Measurements from ENCODE around the gene PAPSS2. TPM values are rescaled to one million over a fixed set of nuclear protein-coding genes. Genes with fewer than 3 reads are reported as not detected.

PAPSS2 gene
- total and polyA plus RNA-seq, 11 donors: 1.9 to 32.6 (median 5.8) TPM

DNA sequence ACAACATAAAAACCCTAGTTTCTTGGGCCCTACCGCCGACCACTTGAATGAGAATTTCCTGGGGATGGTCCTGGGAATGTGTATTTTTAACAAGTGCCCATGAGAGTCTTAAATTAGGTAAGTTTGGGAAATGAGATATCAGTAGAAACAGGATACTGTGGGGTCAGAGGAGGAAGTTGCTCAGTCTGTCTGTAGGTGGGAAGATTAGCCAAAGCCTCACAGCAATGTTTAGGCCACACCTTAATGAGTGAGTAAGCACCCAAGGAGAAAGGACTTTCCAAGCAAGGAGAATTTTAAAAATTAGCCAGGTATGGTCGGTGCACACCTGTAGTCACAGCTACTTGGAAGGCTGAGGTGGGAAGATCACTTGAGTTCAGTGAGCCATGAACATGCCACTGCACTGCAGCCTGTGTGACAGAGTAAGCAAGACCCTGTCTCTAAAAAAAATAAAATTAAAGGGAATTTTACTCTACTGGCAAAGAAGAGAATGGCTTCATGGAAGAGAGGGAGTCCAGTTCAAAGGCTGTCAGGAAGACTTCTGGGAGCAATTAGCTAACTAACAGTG is 31.9 kb downstream of the PAPSS2 start:
- 72 to 79% (median 74%) methylated on average over 3 of the region's 3 CpGs for WGBS, 4 donors
- H3K4me3 ChIP-seq: no peak overlapping the region
- TF ChIP-seq, protein P1, sequence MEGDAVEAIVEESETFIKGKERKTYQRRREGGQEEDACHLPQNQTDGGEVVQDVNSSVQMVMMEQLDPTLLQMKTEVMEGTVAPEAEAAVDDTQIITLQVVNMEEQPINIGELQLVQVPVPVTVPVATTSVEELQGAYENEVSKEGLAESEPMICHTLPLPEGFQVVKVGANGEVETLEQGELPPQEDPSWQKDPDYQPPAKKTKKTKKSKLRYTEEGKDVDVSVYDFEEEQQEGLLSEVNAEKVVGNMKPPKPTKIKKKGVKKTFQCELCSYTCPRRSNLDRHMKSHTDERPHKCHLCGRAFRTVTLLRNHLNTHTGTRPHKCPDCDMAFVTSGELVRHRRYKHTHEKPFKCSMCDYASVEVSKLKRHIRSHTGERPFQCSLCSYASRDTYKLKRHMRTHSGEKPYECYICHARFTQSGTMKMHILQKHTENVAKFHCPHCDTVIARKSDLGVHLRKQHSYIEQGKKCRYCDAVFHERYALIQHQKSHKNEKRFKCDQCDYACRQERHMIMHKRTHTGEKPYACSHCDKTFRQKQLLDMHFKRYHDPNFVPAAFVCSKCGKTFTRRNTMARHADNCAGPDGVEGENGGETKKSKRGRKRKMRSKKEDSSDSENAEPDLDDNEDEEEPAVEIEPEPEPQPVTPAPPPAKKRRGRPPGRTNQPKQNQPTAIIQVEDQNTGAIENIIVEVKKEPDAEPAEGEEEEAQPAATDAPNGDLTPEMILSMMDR (IDR thresholded peaks at IDR 0.05): no peak
- TF ChIP-seq POLR2A (IDR thresholded peaks at IDR 0.05): no peak
- no peak overlapping the region for H3K27ac ChIP-seq
- intact Hi-C loops (cut with DNase I): no loop called here
- no peaks in the 10 kb centered on the region for H3K36me3 ChIP-seq
- DNase-seq (no peak), ATAC-seq (peak in 1 of 4 donors; percentile 54)
- no peaks in the 10 kb centered on the region for H3K9me3 ChIP-seq
- H3K27me3 ChIP-seq: no peaks in the 10 kb centered on the region
- peaks cover 0 to 2% (median 0%) of the 10 kb centered on the region in 12 donors for H3K4me1 ChIP-seq

DNA sequence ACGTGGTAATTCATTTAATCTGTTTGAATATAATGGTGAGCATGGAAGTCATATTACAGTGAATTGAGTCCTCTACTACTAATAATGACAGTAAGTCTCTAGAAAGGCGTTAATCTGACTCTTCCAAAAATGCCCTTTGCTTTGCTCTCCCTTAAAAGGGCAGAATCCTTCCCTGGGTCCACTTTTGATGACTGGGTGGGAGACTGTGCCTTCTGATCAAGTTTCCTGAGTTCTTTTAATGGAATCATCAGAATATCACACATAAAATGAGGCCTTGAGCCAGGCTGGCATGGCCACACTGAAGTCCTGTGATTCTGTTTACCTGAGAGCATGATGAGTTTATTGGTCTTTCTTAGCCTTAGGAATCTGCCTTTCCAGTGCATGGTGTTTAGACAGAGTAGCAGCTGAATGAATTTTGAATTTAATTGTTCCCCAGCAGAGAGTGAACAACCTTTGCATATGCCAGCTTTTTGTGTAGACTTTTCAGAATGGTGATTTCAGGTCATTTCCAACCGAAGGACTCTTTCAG is 33.3 kb downstream of the PAPSS2 start:
- intact Hi-C loops (cut with DNase I): no loop called here
- WGBS, 4 donors: 74 to 94% (median 92%) methylated on average over 3 of the region's 3 CpGs
- ATAC-seq: no peak
- no peak overlapping the region for H3K27ac ChIP-seq
- no peaks in the 10 kb centered on the region for H3K36me3 ChIP-seq
- DNase-seq: no peak
- no peak overlapping the region for H3K4me3 ChIP-seq
- no peaks in the 10 kb centered on the region for H3K4me1 ChIP-seq
- no peak for TF ChIP-seq POLR2A (IDR thresholded peaks at IDR 0.05)
- TF ChIP-seq, protein P1 (IDR thresholded peaks at IDR 0.05): no peak
- no peaks in the 10 kb centered on the region for H3K9me3 ChIP-seq
- no peaks in the 10 kb centered on the region for H3K27me3 ChIP-seq

DNA sequence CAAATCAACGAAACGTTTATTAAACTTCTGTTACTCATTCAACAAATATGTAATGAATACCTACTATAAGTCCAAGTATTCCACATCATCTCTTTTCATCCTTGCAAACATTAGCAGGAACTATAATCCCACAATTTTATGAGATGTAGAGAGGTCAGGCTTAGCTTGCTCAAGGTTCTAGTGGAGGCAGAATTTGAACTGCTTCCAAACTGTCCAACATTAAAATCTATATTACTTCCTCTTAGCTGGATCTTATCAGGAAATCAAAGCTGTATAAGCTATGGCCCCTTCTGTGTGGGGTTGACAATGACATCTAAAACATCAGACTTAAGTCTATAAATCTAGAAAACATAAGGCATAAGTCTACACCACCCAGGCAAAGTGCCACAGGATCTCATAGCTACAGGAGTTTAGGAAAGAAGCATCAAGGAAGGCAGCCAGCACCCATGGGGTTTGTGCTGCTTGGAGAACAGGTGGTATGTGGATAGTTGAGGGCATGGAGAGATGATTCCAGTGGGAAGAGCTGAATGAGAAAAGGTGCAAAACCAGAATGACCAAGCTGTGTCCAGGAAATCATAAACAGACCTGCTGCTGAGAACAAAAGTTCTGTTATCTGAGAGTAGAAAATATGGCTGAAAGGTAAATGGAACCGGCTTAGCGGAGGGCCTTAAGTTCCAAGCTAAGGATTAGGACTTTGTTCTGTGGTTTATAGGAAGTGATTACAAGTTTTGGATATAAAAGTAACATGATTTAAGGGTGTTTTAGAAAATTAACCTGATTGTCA is 34.5 kb downstream of the PAPSS2 start:
- Histone ChIP-seq H3K27me3 (no peaks in the 10 kb centered on the region), H3K4me3 (no peak overlapping the region), H3K36me3 (no peaks in the 10 kb centered on the region), H3K4me1 (no peaks in the 10 kb centered on the region), H3K27ac (no peak overlapping the region), H3K9me3 (no peaks in the 10 kb centered on the region)
- DNase-seq (no peak), ATAC-seq (no peak)
- 92 to 94% (median 94%) methylated on average over 4 of the region's 4 CpGs for WGBS, 4 donors
- intact Hi-C loops (cut with DNase I): no loop called here
- no peak for TF ChIP-seq POLR2A (IDR thresholded peaks at IDR 0.05)
- TF ChIP-seq, protein P1 (IDR thresholded peaks at IDR 0.05): no peak

DNA sequence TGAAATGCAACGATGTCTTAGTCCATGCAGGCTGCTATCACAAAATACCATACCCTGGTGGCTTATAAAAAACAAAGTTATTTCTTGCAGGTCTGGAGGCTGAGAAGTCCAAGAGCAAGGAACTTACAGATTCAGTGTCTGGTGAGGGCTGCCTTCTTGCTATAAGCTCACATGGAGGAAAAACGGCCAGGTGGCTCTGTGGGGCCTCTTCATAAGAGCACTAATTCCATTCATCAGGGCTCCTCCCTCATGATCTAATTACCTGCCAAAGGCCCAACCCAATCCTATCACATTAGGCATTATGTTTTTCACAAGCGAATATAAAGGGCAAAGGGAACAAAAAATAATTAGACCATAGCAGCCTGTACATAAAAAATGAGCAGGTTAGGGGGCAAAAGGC is 35.4 kb downstream of the PAPSS2 start:
- Histone ChIP-seq H3K4me3 (no peak overlapping the region), H3K36me3 (no peaks in the 10 kb centered on the region), H3K9me3 (no peaks in the 10 kb centered on the region), H3K27ac (no peak overlapping the region), H3K27me3 (no peaks in the 10 kb centered on the region), H3K4me1 (no peaks in the 10 kb centered on the region)
- intact Hi-C loops (cut with DNase I): no loop called here
- ATAC-seq (no peak), DNase-seq (no peak)
- 88 to 93% (median 90%) methylated on average over 3 of the region's 3 CpGs for WGBS, 4 donors
- no peak for TF ChIP-seq POLR2A (IDR thresholded peaks at IDR 0.05)
- TF ChIP-seq, protein P1 (IDR thresholded peaks at IDR 0.05): no peak
